Body of pancreas (tissue), 4 donors: Measurements from ENCODE around the gene ZSCAN5A. TPM values are rescaled to one million over a fixed set of nuclear protein-coding genes. Genes with fewer than 3 reads are reported as not detected.
"Not testable (repeated sequence)": the region's sequence is repeated elsewhere in the genome, so short reads cannot be mapped to it uniquely, and the experiment has no call there.

ENCODE experiments used
- ATAC-seq: fragments of 150-250 bp; one replicate; pipeline ENCODE4 v1.9.1; 2016
- DNase-seq, 4 donors: peaks; one replicate each; pipeline ENCODE4 v3.0.0-alpha.2; 2019
- H3K27ac ChIP-seq, 4 donors: fragments of 200-600 bp; sonication (generic); 1 replicate in 3 of 4; 2 replicates in 1 of 4; pipeline versions ENCODE4 v1.5.1 to v1.6.1; 2016 to 2019; ENCODE audit warnings: mild to moderate bottlenecking in 1 of 4, mixed read lengths in 1 of 4, moderate library complexity in 1 of 4
- H3K27me3 ChIP-seq, 2 donors: fragments of 200-600 bp; sonication (generic); one replicate each; pipeline ENCODE4 v1.6.0; 2016; ENCODE audit warnings: mild to moderate bottlenecking in 1 of 2
- H3K36me3 ChIP-seq, 2 donors: fragments of 200-600 bp; sonication (generic); replicated peaks in 1 of 2; 2 replicates each; pipeline ENCODE4 v1.5.1; 2016; ENCODE audit warnings: low read depth in 2 of 2; ENCODE audit not compliant: insufficient read depth in 1 of 2
- H3K4me1 ChIP-seq: fragments of 200-600 bp; sonication (generic); one replicate; pipeline ENCODE4 v1.6.0; 2016
- H3K4me3 ChIP-seq, 2 donors: fragments of 200-600 bp; sonication (generic); 1 replicate in 1 of 2; 2 replicates in 1 of 2; pipeline ENCODE4 v1.5.1; 2016 to 2019
- H3K9me3 ChIP-seq, 3 donors: fragments of 200-600 bp; sonication (generic); 1 replicate in 2 of 3; 2 replicates in 1 of 3; pipeline ENCODE4 v1.5.1; 2016
- POLR2A ChIP-seq, 3 donors: fragments of 450-650 bp; IDR thresholded peaks; one replicate each; pipeline ENCODE4 v1.6.1; 2016; ENCODE audit warnings: antibody characterized with exemption in 3 of 3, mild to moderate bottlenecking in 2 of 3
- WGBS, 2 donors: methylation state at CpG; one replicate each; pipeline ENCODE4 v1.1.5; 2017; 5-methylcytosine and 5-hydroxymethylcytosine counted together
- intact Hi-C: fragments of 100-400 bp; cut with DNase I; formaldehyde crosslinking; loops from one replicate; pipeline ENCODE4 v1.15.1; 2023
- total RNA-seq, 2 donors: library from RNA; depleted of rRNA; stranded (reverse); fragments of >200 nt; gene quantifications; one replicate each; pipeline ENCODE4 v1.1.0, GENCODE V29; 2016
- TF ChIP-seq, protein P1 (sequence below), 7 experiments: fragments of 450-650 bp in 4 of 7; fragments of 200-600 bp in 3 of 7; sonication (generic) in 3 of 7; IDR thresholded peaks; one replicate each; pipeline ENCODE4 v1.5.1; 2016 to 2019; ENCODE audit warnings: antibody characterized with exemption in 7 of 7

ZSCAN5A gene
- total RNA-seq, 2 donors from 2014 or later = 4.9 to 7.3 TPM

DNA sequence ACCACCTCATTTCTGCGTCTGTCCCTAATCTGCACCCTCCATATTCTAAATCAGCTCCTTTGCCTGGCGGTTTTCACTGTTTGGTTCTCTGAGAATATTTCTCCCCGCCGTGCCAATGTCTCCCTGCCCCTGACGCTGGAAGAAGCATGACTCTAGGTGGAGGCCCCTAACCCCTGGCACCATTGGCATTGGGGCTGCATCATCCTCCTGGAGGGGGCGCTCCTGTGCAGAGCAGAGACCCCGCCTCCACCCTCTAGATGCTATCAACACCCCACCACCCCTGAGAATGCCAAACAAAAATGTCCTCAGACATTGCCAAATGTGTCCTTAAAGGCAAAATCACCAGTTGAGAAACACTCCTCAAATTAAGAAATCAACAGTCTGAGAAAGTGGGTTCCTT is 123.5 kb downstream of the ZSCAN5A start:
- intact Hi-C loops = no loop called here
- Histone ChIP-seq H3K9me3 (no peaks in the 10 kb centered on the region), H3K4me1 (no peaks in the 10 kb centered on the region), H3K36me3 (no peaks in the 10 kb centered on the region), H3K27ac (no peak overlapping the region), H3K4me3 (no peak overlapping the region), H3K27me3 (no peaks in the 10 kb centered on the region)
- WGBS, 2 donors = 70% methylated on average over 7 of the region's 7 CpGs
- TF ChIP-seq, protein P1, sequence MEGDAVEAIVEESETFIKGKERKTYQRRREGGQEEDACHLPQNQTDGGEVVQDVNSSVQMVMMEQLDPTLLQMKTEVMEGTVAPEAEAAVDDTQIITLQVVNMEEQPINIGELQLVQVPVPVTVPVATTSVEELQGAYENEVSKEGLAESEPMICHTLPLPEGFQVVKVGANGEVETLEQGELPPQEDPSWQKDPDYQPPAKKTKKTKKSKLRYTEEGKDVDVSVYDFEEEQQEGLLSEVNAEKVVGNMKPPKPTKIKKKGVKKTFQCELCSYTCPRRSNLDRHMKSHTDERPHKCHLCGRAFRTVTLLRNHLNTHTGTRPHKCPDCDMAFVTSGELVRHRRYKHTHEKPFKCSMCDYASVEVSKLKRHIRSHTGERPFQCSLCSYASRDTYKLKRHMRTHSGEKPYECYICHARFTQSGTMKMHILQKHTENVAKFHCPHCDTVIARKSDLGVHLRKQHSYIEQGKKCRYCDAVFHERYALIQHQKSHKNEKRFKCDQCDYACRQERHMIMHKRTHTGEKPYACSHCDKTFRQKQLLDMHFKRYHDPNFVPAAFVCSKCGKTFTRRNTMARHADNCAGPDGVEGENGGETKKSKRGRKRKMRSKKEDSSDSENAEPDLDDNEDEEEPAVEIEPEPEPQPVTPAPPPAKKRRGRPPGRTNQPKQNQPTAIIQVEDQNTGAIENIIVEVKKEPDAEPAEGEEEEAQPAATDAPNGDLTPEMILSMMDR (IDR thresholded peaks at IDR 0.05) = no peak
- TF ChIP-seq POLR2A (IDR thresholded peaks at IDR 0.05) = no peak
- DNase-seq (no peak), ATAC-seq (no peak)

DNA sequence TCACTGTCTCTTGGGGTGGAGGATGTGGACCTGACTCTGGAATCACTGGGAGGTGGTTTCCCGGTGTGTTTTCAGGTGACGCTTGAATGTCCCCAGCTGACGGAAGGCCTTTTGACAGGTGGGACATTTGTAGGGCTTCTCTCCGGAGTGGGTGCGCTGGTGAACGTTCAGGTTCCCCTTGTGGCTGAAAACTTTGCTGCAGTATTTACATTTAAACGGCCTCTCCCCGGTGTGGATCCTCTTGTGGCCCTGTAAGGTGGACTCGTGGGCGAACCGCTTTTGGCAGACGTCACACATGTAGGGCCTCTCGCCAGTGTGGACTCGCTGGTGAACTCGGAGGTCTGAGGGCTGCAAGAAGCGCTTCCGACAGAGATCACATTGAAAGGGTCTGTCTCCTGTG is 124.9 kb downstream of the ZSCAN5A start:
- Histone ChIP-seq H3K4me1 (no peaks in the 10 kb centered on the region), H3K27ac (no peak overlapping the region), H3K4me3 (no peak overlapping the region), H3K36me3 (no peaks in the 10 kb centered on the region), H3K27me3 (no peaks in the 10 kb centered on the region), H3K9me3 (no peaks in the 10 kb centered on the region)
- intact Hi-C loops = no loop called here
- DNase-seq = no peak
- TF ChIP-seq, protein P1 (IDR thresholded peaks at IDR 0.05) = no peak
- no peak for TF ChIP-seq POLR2A (IDR thresholded peaks at IDR 0.05)
- WGBS, 2 donors = 77 to 84% methylated on average over 16 to 17 of the region's 17 CpGs
- no peak for ATAC-seq

DNA sequence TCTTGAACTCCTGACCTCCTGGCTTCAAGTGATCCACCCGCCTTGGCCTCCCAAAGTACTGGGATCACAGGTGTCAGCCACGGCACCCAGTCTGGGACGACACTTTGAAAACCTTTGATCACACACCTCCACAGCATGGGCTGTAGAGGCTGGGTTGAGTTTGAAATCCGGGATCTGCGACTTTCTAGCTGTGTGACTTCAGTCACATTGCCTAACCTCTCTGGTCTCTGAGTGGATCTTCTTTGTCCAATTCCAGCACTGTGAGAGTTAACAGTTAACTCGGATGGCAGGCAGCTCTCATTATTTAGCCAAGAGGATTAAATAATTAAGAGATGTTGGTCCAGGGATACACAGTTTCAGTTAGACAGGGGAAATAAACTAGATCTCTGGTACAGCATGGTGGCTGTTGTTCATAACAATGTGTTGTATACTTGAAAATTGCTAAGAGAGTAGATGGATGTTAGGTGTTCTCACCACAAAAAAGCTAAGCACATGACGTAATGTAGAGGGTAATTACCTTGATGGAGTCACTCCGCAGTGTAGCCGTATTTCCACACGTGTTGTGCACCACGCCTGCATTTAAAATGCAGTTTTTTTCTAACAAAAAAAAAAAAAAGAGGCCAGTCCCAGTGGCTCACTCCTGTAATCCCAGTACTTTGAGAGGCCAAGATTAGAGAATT is 136.9 kb downstream of the ZSCAN5A start:
- TF ChIP-seq, protein P1 (IDR thresholded peaks at IDR 0.05) = no peak
- TF ChIP-seq POLR2A (IDR thresholded peaks at IDR 0.05) = no peak
- no peaks in the 10 kb centered on the region for H3K4me1 ChIP-seq
- no peak overlapping the region for H3K27ac ChIP-seq
- ATAC-seq (no peak), DNase-seq (no peak)
- WGBS, 2 donors = 41 to 56% methylated on average over 11 of the region's 11 CpGs
- intact Hi-C loops = no loop called here
- no peaks in the 10 kb centered on the region for H3K9me3 ChIP-seq
- H3K4me3 ChIP-seq = no peak overlapping the region
- H3K27me3 ChIP-seq = no peaks in the 10 kb centered on the region
- no peaks in the 10 kb centered on the region for H3K36me3 ChIP-seq

DNA sequence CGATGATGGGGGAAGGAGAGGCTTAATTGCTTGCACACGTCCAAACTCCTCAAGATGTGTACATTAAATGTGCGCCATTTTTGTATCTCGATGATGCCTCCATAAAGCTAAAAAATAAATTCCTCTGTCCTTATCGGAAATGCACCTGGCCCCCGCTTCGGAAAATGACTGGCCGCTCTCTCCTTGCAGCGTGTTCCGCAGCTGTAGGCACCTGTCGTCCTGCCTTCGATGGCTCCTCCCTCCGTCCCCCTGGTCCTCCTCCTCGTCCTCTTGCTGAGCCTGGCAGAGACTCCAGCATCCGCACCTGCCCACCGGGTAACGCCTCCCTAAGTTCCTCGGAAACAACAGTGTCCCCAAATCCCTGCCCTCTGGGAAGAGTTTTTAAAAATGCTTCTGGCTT is 137.8 kb downstream of the ZSCAN5A start:
- no peaks in the 10 kb centered on the region for H3K9me3 ChIP-seq
- intact Hi-C loops = no loop called here
- no peak for DNase-seq
- H3K4me1 ChIP-seq = peaks cover under 1% of the 10 kb centered on the region
- H3K36me3 ChIP-seq = no peaks in the 10 kb centered on the region
- no peak overlapping the region for H3K4me3 ChIP-seq
- WGBS, 2 donors = 65 to 75% methylated on average over 18 of the region's 18 CpGs
- TF ChIP-seq, protein P1 (IDR thresholded peaks at IDR 0.05) = no peak
- no peak for TF ChIP-seq POLR2A (IDR thresholded peaks at IDR 0.05)
- no peak for ATAC-seq
- H3K27me3 ChIP-seq = no peaks in the 10 kb centered on the region
- H3K27ac ChIP-seq = no peak overlapping the region

DNA sequence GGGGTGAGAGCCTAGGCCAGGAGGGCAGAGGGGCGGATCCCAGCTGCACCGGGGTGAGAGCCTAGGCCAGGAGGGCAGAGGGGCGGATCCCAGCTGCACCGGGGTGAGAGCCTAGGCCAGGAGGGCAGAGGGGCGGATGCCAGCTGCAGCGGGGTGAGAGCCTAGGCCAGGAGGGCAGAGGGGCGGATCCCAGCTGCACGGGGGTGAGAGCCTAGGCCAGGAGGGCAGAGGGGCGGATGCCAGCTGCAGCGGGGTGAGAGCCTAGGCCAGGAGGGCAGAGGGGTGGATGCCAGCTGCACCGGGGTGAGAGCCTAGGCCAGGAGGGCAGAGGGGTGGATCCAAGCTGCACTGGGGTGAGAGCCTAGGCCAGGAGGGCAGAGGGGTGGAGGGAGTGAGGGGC is 138.3 kb downstream of the ZSCAN5A start:
- intact Hi-C loops, H3K4me3 ChIP-seq, DNase-seq, H3K9me3 ChIP-seq, H3K27ac ChIP-seq, ATAC-seq, H3K36me3 ChIP-seq, H3K27me3 ChIP-seq, H3K4me1 ChIP-seq: not testable (repeated sequence)
- WGBS, 2 donors = 0 to 52% methylated on average over 1 to 11 of the region's 11 CpGs

DNA sequence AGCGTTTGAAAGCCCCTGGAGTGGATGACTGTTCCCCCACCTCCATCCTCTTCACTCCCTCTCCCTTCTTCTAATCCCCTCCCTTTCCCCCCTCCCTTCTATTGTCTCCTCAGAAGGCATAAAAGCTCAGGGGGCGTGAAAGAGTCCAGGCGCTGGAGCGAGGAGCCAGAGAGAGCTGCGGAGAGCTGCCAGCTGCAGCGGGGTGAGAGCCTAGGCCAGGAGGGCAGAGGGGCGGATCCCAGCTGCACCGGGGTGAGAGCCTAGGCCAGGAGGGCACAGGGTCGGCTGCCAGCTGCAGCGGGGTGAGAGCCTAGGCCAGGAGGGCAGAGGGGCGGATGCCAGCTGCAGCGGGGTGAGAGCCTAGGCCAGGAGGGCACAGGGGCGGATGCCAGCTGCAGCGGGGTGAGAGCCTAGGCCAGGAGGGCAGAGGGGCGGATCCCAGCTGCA is 138.8 kb downstream of the ZSCAN5A start, which contains the start of gene GALP:
TSS of gene GALP (plus strand) at position 148 of the 447 bp plus-strand sequence. CDS start 1,101 bp downstream, outside the sequence.
- 18 to 49% methylated on average over 7 to 14 of the region's 15 CpGs for WGBS, 2 donors
- H3K4me3 ChIP-seq, H3K27ac ChIP-seq, H3K27me3 ChIP-seq, H3K36me3 ChIP-seq, ATAC-seq, DNase-seq, H3K9me3 ChIP-seq, H3K4me1 ChIP-seq, intact Hi-C loops: not testable (repeated sequence)
